ENCODE data around the gene ACOT12. TPM values are rescaled to one million over a fixed set of nuclear protein-coding genes. Genes with fewer than 3 reads are reported as not detected.

ACOT12 gene
- total RNA-seq (not detected in 2 replicates), polyA plus RNA-seq (not detected in 2 replicates)

DNA sequence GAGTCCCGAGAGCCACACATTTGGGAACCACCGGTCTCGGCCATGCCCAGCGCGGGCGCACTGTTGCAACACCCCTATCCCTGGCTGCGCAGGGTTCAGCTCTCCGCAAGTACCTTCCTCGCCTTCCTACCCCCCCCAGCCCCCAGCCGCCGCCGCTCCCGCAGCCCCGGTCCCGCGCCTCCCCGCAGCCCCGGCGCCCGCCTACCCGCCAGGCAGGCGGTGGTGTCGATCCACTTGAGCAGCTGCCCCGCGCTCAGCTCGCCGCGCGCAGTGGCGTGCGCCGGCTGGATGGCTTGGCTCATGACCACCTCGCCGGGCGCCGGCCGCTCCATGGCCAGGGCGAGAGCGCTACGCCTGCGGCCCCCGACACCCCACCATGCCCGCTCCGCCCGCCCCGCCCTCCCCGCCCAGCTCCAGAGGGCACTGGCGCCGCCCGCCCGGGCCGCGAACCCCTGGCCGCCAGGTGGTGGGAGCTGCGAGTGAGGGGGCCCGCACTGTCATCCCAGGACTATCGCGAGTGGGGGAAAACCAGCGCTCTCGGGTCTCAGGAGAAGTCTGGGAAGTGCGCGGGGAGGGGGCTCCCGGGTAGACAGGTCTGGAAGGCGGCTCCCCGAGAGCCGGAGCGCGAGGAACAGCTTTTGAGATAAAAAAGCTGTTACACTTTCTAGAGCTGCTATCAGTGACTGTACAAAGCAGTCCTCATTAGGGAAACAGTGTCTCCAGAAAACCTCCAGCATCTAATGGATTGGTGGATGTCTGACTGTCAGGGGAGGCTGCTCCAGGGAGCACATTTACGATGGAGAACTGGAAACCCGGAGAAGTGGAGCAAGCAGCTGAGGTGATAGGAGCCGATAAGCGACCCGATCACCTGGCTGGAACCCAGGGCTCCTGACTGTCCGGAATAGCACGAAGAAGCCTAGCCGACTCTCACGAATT is at the start of gene ACOT12:
Gene ACOT12 (minus strand): TSS at position 352 of the 936 bp plus-strand sequence. CDS start 20 bp downstream, at position 332.
- TF ChIP-seq, protein P1, sequence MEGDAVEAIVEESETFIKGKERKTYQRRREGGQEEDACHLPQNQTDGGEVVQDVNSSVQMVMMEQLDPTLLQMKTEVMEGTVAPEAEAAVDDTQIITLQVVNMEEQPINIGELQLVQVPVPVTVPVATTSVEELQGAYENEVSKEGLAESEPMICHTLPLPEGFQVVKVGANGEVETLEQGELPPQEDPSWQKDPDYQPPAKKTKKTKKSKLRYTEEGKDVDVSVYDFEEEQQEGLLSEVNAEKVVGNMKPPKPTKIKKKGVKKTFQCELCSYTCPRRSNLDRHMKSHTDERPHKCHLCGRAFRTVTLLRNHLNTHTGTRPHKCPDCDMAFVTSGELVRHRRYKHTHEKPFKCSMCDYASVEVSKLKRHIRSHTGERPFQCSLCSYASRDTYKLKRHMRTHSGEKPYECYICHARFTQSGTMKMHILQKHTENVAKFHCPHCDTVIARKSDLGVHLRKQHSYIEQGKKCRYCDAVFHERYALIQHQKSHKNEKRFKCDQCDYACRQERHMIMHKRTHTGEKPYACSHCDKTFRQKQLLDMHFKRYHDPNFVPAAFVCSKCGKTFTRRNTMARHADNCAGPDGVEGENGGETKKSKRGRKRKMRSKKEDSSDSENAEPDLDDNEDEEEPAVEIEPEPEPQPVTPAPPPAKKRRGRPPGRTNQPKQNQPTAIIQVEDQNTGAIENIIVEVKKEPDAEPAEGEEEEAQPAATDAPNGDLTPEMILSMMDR (IDR thresholded peaks at IDR 0.05; ENCODE audit: low read depth, low read length), result no peak
- H3K4me3 ChIP-seq, result peak within 1 kb of the TSS; percentile 31
- H3K9me3 ChIP-seq (ENCODE audit: low read depth), result no peaks in the 10 kb centered on the region
- no peak within 1 kb of the TSS for H3K27ac ChIP-seq
- H3K4me1 ChIP-seq (ENCODE audit: low read depth), result no peaks in the 10 kb centered on the region
- H3K27me3 ChIP-seq, result peaks cover 37% of the 10 kb centered on the region
- no peaks in the 10 kb centered on the region for H3K36me3 ChIP-seq
- DNase-seq (ENCODE audit: low read depth in 1 of 2, low spot score in 1 of 2), result peak; percentile 36 to 55

DNA sequence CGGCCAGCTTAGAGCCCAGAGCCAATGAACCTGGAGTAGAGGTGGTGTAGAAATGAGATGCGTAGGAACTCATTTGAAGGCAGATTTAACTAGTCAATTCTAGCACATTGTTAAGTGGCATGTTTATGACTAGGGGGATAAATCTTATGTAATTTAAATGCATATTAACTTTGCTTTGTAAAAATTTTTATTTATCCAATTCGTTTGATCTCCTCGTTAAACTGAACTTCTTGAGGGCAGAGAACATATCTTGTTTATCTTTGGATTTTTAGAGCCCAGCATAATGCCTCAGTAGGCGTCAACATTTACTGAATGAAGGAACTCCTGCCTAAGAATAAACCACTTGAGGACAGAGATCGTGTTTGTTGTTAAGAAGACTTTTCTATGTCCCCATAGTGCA is 41.1 kb upstream of the ACOT12 start:
- no peaks in the 10 kb centered on the region for H3K36me3 ChIP-seq
- DNase-seq (ENCODE audit: low read depth in 1 of 2, low spot score in 1 of 2), result no peak
- no peak overlapping the region for H3K4me3 ChIP-seq
- no peaks in the 10 kb centered on the region for H3K4me1 ChIP-seq (ENCODE audit: low read depth)
- TF ChIP-seq, protein P1 (IDR thresholded peaks at IDR 0.05; ENCODE audit: low read depth, low read length), result no peak
- H3K9me3 ChIP-seq (ENCODE audit: low read depth), result no peaks in the 10 kb centered on the region
- H3K27me3 ChIP-seq, result no peaks in the 10 kb centered on the region
- no peak overlapping the region for H3K27ac ChIP-seq

DNA sequence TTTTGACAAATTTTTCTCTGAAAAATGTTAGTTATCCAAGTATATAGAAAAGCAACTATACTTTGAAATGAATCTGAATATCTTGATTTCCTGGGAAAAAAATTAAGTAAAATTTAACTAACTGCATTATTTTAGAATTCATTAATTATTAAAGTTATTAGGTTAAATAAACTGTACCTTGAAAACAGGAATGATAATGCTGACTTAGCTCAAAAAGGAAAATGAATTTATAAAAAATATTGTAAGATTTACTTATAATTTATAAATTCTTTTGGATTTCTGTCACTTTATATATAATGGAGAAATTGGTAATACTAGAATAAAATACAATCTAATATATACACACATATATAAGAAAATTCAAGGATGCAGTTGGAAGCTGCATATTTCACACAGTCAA is 36.1 kb upstream of the ACOT12 start:
- no peak for DNase-seq (ENCODE audit: low read depth in 1 of 2, low spot score in 1 of 2)

DNA sequence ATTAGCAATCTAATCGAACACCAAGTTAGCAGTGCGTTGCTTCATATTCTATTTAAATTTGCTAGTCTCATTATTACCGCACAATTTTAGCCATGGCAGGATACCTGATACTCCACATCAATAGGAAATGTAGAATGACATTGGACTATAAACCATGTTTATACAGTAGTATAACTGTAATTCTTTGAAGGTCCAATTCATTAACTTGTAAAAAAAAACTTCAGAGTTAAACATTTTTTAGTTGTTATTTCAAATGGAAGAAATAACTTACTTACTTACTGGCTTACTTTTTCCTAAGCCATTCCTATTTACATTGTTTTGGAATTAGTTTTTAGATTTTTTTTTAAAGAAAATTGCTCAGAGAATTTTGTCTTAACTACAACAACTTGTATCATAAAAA is 35.4 kb upstream of the ACOT12 start:
- TF ChIP-seq, protein P1 (IDR thresholded peaks at IDR 0.05; ENCODE audit: low read depth, low read length), result no peak
- Histone ChIP-seq H3K4me3 (no peak overlapping the region), H3K9me3 (ENCODE audit: low read depth) (no peaks in the 10 kb centered on the region), H3K36me3 (no peaks in the 10 kb centered on the region), H3K4me1 (ENCODE audit: low read depth) (no peaks in the 10 kb centered on the region), H3K27me3 (no peaks in the 10 kb centered on the region), H3K27ac (no peak overlapping the region)
- no peak for DNase-seq (ENCODE audit: low read depth in 1 of 2, low spot score in 1 of 2)

More for the DNA sequence above, 36.1 kb upstream of the ACOT12 start:
- Histone ChIP-seq H3K27ac (no peak overlapping the region), H3K27me3 (no peaks in the 10 kb centered on the region), H3K4me3 (no peak overlapping the region), H3K9me3 (ENCODE audit: low read depth) (no peaks in the 10 kb centered on the region), H3K4me1 (ENCODE audit: low read depth) (no peaks in the 10 kb centered on the region), H3K36me3 (no peaks in the 10 kb centered on the region)
- TF ChIP-seq, protein P1 (IDR thresholded peaks at IDR 0.05; ENCODE audit: low read depth, low read length), result no peak

DNA sequence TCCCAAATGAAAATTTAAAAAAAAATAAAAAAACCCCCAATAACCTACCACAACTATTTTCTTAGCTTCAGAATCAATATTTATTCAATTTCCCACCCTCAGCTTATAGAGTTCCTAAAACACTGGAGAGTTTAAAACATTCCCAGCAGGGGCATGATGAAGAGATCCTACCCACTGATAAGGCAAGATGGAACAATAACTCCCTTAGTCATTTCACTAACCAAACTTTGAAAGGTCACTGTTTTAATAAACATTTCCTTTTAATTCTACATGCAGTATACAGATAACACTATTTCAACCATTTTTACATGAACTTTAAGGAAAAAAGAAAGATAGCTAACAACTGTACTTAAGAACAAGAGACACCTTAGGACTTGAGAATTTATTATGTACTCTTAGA is 34.9 kb upstream of the ACOT12 start:
- H3K4me1 ChIP-seq (ENCODE audit: low read depth), result no peaks in the 10 kb centered on the region
- no peak overlapping the region for H3K27ac ChIP-seq
- no peaks in the 10 kb centered on the region for H3K9me3 ChIP-seq (ENCODE audit: low read depth)
- no peaks in the 10 kb centered on the region for H3K27me3 ChIP-seq
- DNase-seq (ENCODE audit: low read depth in 1 of 2, low spot score in 1 of 2), result no peak
- H3K4me3 ChIP-seq, result no peak overlapping the region
- TF ChIP-seq, protein P1 (IDR thresholded peaks at IDR 0.05; ENCODE audit: low read depth, low read length), result no peak
- no peaks in the 10 kb centered on the region for H3K36me3 ChIP-seq

Data from cardiac muscle cell (in vitro differentiated cells and primary cell).